GM12878 (cell line): ENCODE results near the gene CATSPERD. TPM values are rescaled to one million over a fixed set of nuclear protein-coding genes. Genes with fewer than 3 reads are reported as not detected.

Source experiments
- ATAC-seq: fragments of 200-7000 bp; cut with Tn5 transposase; 3 replicates; pipeline ENCODE4 v1.9.1; 2020; ENCODE audit warnings: mild to moderate bottlenecking, moderate library complexity
- BruUV-seq: library from RNA; stranded (reverse); fragments of 400-500 nt; replicated peaks from 2 replicates; lab custom pipeline; 2021; lab: Mats Ljungman, UMichigan
- CTCF ChIA-PET: fragments of 300-600 bp; sonication (Branson Sonifier 250); formaldehyde crosslinking; extraction: SDS; loops from one replicate; lab custom pipeline; 2021; ENCODE audit warnings: inconsistent platforms; lab: Yijun Ruan, JAX
- POLR2A ChIA-PET: fragments of 350-600 bp; formaldehyde crosslinking; extraction: SDS; loops from one replicate; lab custom pipeline; 2021; ENCODE audit warnings: inconsistent platforms; lab: Charles Lee
- RAD21 ChIA-PET: fragments of 300-600 bp; sonication (Branson Sonifier 250); formaldehyde crosslinking; loops from one replicate; lab custom pipeline; 2023; ENCODE audit warnings: antibody characterized with exemption; ENCODE audit not compliant: unreplicated experiment; lab: Charles Lee
- SMC1A ChIA-PET: fragments of 300-600 bp; sonication (Branson Sonifier 250); formaldehyde crosslinking; loops from one replicate; lab custom pipeline; 2023; ENCODE audit not compliant: unreplicated experiment, uncharacterized antibody; lab: Charles Lee
- DNase-seq: peaks from one replicate; pipeline ENCODE4 v3.0.0-alpha.2; 2011; ENCODE audit warnings: low read depth, low spot score
- FAIRE-seq: peaks from 3 replicates; lab custom pipeline; 2011; peaks lifted over from hg19 to GRCh38; lab: Jason Lieb, UNC
- H2AFZ ChIP-seq: 2 replicates; pipeline ENCODE4 v1.6.0; 2011; ENCODE audit warnings: low read depth, low read length, control low read depth; ENCODE audit not compliant: control insufficient read depth
- H3K27ac ChIP-seq: 2 replicates; pipeline ENCODE4 v1.5.1; 2011; ENCODE audit warnings: control low read depth; ENCODE audit not compliant: control insufficient read depth, insufficient read depth
- H3K27me3 ChIP-seq, 2 experiments: replicated peaks in 1 of 2; 2 replicates each; pipeline versions ENCODE4 v1.6.0 to v1.6.1; 2011; ENCODE audit warnings: low read length in 1 of 2; ENCODE audit not compliant: control insufficient read depth in 2 of 2, insufficient read depth in 2 of 2
- H3K36me3 ChIP-seq, 2 experiments: 2 replicates each; pipeline ENCODE4 v1.5.1; 2011; ENCODE audit warnings: low read length in 1 of 2; ENCODE audit not compliant: control insufficient read depth in 2 of 2, insufficient read depth in 2 of 2
- H3K4me1 ChIP-seq: 2 replicates; pipeline ENCODE4 v1.6.1; 2011; ENCODE audit warnings: mild to moderate bottlenecking, low read length, moderate library complexity, mixed read lengths; ENCODE audit not compliant: control insufficient read depth, insufficient read depth
- H3K4me2 ChIP-seq: 2 replicates; pipeline ENCODE4 v1.6.0; 2011; ENCODE audit warnings: control low read depth; ENCODE audit not compliant: control insufficient read depth, insufficient read depth
- H3K4me3 ChIP-seq: fragments of 200-600 bp; sonication (generic); 2 replicates; pipeline ENCODE4 v1.5.1; 2016
- H3K79me2 ChIP-seq: 2 replicates; pipeline ENCODE4 v1.6.0; 2011; ENCODE audit warnings: low read length; ENCODE audit not compliant: control insufficient read depth, insufficient read depth
- H3K9ac ChIP-seq: 2 replicates; pipeline ENCODE4 v1.8.0; 2011; ENCODE audit warnings: low read length, control low read depth, mixed read lengths; ENCODE audit not compliant: control insufficient read depth, insufficient read depth
- H3K9me3 ChIP-seq: replicated peaks from 3 replicates; pipeline ENCODE4 v1.5.1; 2011; ENCODE audit warnings: mild to moderate bottlenecking, low read length; ENCODE audit not compliant: control insufficient read depth, insufficient read depth
- H4K20me1 ChIP-seq: 2 replicates; pipeline ENCODE4 v1.6.0; 2011; ENCODE audit not compliant: control insufficient read depth, insufficient read depth
- BCL3 ChIP-seq: IDR thresholded peaks from 2 replicates; pipeline ENCODE4 v1.6.1; 2011; ENCODE audit warnings: borderline replicate concordance, low read depth, mild to moderate bottlenecking, moderate library complexity, low read length; ENCODE audit not compliant: insufficient read depth, poor library complexity, severe bottlenecking
- WGBS: methylation state at CpG from one replicate; pipeline ENCODE4 v1.1.6; 2016; ENCODE audit warnings: low lambda C conversion rate; ENCODE audit not compliant: insufficient replicate concordance, insufficient coverage; ENCODE audit errors: missing lambda C conversion rate; 5-methylcytosine and 5-hydroxymethylcytosine counted together
- in situ Hi-C: fragments of 300-500 bp; cut with MboI; formaldehyde crosslinking; loops from 9 replicates; pipeline ENCODE4 v1.14.3; 2018; ENCODE audit warnings: mixed read lengths
- intact Hi-C: fragments of 100-400 bp; cut with micrococcal nuclease; formaldehyde crosslinking; loops from one replicate; pipeline ENCODE4 v1.14.2; 2022; ENCODE audit not compliant: unreplicated experiment
- polyA plus RNA-seq, 11 experiments: library from polyadenylated mRNA; depleted of rRNA in 4 of 11; unstranded in 6 of 11; stranded (reverse) in 5 of 11; fragments of >200 nt; fragmentation: Nextera tagmentation in 4 of 11; fragmentation: Illumina TruSeq in 1 of 11; extraction: Ambion mirVana in 4 of 11; extraction: Trizol in 1 of 11; gene quantifications; 1 replicate in 1 of 11; 2 replicates in 10 of 11; pipeline versions ENCODE4 v1.2.1 to v1.2.3, GENCODE V29; 2011 to 2016; ENCODE audit warnings: inconsistent platforms in 2 of 11, missing spikeins in 2 of 11, low read depth in 1 of 11
- total RNA-seq, 4 experiments: library from RNA; depleted of rRNA in 3 of 4; stranded (reverse); fragments of >200 nt in 3 of 4; fragmentation: Illumina TruSeq in 1 of 4; extraction: Trizol in 1 of 4; gene quantifications; 2 replicates each; pipeline versions ENCODE4 v1.2.1 to v1.2.3, GENCODE V29; 2013 to 2021
- TF ChIP-seq, protein P1 (sequence below): IDR thresholded peaks from 2 replicates; pipeline ENCODE4 v1.6.1; 2012; ENCODE audit warnings: improper control_type of control experiment, low read depth, low read length; ENCODE audit not compliant: insufficient replicate concordance

CATSPERD gene
- total and polyA plus RNA-seq, 10 of the 15 experiments (the other 5 are each of a cell fraction or from before 2014, with no cell fraction given), result 0.02 to 0.38 (median 0.11) TPM; not detected in 5

GRCh38 chr19:5742051-5742450, 21.6 kb downstream of the CATSPERD start:
- Histone ChIP-seq H3K9ac (no peak overlapping the region), H3K79me2 (no peaks in the 10 kb centered on the region), H3K4me3 (no peak overlapping the region), H2AFZ (no peak overlapping the region), H4K20me1 (no peaks in the 10 kb centered on the region), H3K4me2 (no peak overlapping the region), H3K27ac (no peak overlapping the region), H3K27me3 (no peaks in the 10 kb centered on the region), H3K36me3 (no peaks in the 10 kb centered on the region), H3K4me1 (no peaks in the 10 kb centered on the region), H3K9me3 (no peaks in the 10 kb centered on the region)
- BruUV-seq, result no TSS peak
- WGBS, result 66% methylated on average over 19 of the region's 19 CpGs
- TF ChIP-seq, protein P1, sequence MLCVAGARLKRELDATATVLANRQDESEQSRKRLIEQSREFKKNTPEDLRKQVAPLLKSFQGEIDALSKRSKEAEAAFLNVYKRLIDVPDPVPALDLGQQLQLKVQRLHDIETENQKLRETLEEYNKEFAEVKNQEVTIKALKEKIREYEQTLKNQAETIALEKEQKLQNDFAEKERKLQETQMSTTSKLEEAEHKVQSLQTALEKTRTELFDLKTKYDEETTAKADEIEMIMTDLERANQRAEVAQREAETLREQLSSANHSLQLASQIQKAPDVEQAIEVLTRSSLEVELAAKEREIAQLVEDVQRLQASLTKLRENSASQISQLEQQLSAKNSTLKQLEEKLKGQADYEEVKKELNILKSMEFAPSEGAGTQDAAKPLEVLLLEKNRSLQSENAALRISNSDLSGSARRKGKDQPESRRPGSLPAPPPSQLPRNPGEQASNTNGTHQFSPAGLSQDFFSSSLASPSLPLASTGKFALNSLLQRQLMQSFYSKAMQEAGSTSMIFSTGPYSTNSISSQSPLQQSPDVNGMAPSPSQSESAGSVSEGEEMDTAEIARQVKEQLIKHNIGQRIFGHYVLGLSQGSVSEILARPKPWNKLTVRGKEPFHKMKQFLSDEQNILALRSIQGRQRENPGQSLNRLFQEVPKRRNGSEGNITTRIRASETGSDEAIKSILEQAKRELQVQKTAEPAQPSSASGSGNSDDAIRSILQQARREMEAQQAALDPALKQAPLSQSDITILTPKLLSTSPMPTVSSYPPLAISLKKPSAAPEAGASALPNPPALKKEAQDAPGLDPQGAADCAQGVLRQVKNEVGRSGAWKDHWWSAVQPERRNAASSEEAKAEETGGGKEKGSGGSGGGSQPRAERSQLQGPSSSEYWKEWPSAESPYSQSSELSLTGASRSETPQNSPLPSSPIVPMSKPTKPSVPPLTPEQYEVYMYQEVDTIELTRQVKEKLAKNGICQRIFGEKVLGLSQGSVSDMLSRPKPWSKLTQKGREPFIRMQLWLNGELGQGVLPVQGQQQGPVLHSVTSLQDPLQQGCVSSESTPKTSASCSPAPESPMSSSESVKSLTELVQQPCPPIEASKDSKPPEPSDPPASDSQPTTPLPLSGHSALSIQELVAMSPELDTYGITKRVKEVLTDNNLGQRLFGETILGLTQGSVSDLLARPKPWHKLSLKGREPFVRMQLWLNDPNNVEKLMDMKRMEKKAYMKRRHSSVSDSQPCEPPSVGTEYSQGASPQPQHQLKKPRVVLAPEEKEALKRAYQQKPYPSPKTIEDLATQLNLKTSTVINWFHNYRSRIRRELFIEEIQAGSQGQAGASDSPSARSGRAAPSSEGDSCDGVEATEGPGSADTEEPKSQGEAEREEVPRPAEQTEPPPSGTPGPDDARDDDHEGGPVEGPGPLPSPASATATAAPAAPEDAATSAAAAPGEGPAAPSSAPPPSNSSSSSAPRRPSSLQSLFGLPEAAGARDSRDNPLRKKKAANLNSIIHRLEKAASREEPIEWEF, result no peak
- TF ChIP-seq BCL3, result peak; percentile 86
- in situ Hi-C loops, result no loop called here
- POLR2A ChIA-PET, result no interaction called here
- SMC1A ChIA-PET, result interaction anchor here (0.6 kb wide), 1 partner anchor 629 kb away, joined by 3 read pairs; no protein-coding TSS in a partner anchor
- RAD21 ChIA-PET, result no interaction called here
- no peak for DNase-seq
- FAIRE-seq, result no peak
- no peak for ATAC-seq
- CTCF ChIA-PET, result no interaction called here
- intact Hi-C loops, result no loop called here
